Trophoblast cell (in vitro differentiated cells and primary cell): ENCODE data around the gene FRMD4A.

ENCODE experiments used
- DNase-seq, 2 donors: peaks; one replicate each; pipeline ENCODE4 v3.0.0-alpha.2; 2016
- H2AFZ ChIP-seq: 2 replicates; pipeline ENCODE4 v1.6.1; 2013; ENCODE audit warnings: low read length, moderate library complexity, mild to moderate bottlenecking; ENCODE audit not compliant: insufficient read depth, poor library complexity
- H2AK5ac ChIP-seq: 2 replicates; pipeline ENCODE4 v1.6.1; 2013; ENCODE audit warnings: mild to moderate bottlenecking, low read length
- H2BK120ac ChIP-seq: 2 replicates; pipeline ENCODE4 v1.6.1; 2013; ENCODE audit warnings: low read length, mild to moderate bottlenecking, moderate library complexity; ENCODE audit not compliant: insufficient read depth, poor library complexity
- H2BK12ac ChIP-seq: 2 replicates; pipeline ENCODE4 v1.6.1; 2013; ENCODE audit warnings: mild to moderate bottlenecking, low read length, moderate library complexity
- H2BK5ac ChIP-seq: 2 replicates; pipeline ENCODE4 v1.6.1; 2013; ENCODE audit warnings: low read length, low read depth, moderate library complexity, mild to moderate bottlenecking; ENCODE audit not compliant: poor library complexity
- H3K14ac ChIP-seq: 2 replicates; pipeline ENCODE4 v1.6.1; 2013; ENCODE audit warnings: mild to moderate bottlenecking, low read length
- H3K18ac ChIP-seq: 2 replicates; pipeline ENCODE4 v1.6.1; 2013; ENCODE audit warnings: mild to moderate bottlenecking, low read length
- H3K23ac ChIP-seq: 2 replicates; pipeline ENCODE4 v1.6.1; 2013; ENCODE audit warnings: low read length
- H3K27ac ChIP-seq: 2 replicates; pipeline ENCODE4 v1.5.1; 2013; ENCODE audit warnings: low read depth, mild to moderate bottlenecking, inconsistent platforms, low read length, moderate library complexity
- H3K27me3 ChIP-seq: 2 replicates; pipeline ENCODE4 v1.6.1; 2013; ENCODE audit warnings: inconsistent platforms, mild to moderate bottlenecking, low read length, moderate library complexity; ENCODE audit not compliant: insufficient read depth
- H3K36me3 ChIP-seq, 2 experiments: 1 replicate in 1 of 2; 2 replicates in 1 of 2; pipeline ENCODE4 v1.6.1; 2013; ENCODE audit warnings: low read length in 2 of 2, mild to moderate bottlenecking in 2 of 2, moderate library complexity in 1 of 2; ENCODE audit not compliant: insufficient read depth in 2 of 2, control insufficient read depth in 1 of 2
- H3K4ac ChIP-seq: 2 replicates; pipeline ENCODE4 v1.6.1; 2013; ENCODE audit warnings: low read depth, mild to moderate bottlenecking, low read length, moderate library complexity
- H3K4me1 ChIP-seq, 2 experiments: 1 replicate in 1 of 2; 2 replicates in 1 of 2; pipeline ENCODE4 v1.6.1; 2013; ENCODE audit warnings: low read length in 2 of 2, mild to moderate bottlenecking in 2 of 2, moderate library complexity in 1 of 2; ENCODE audit not compliant: insufficient read depth in 2 of 2, control insufficient read depth in 1 of 2
- H3K4me2 ChIP-seq: 2 replicates; pipeline ENCODE4 v1.6.1; 2013; ENCODE audit warnings: inconsistent platforms, mild to moderate bottlenecking, low read length, moderate library complexity
- H3K4me3 ChIP-seq: 2 replicates; pipeline ENCODE4 v1.5.1; 2013; ENCODE audit warnings: mild to moderate bottlenecking, low read depth, low read length, inconsistent platforms
- H3K79me1 ChIP-seq: one replicate; pipeline ENCODE4 v1.6.1; 2013; ENCODE audit warnings: low read length
- H3K79me2 ChIP-seq: 2 replicates; pipeline ENCODE4 v1.6.1; 2013; ENCODE audit warnings: low read length, mild to moderate bottlenecking; ENCODE audit not compliant: control insufficient read depth, insufficient read depth, poor library complexity
- H3K9ac ChIP-seq: 2 replicates; pipeline ENCODE4 v1.6.1; 2013; ENCODE audit warnings: mild to moderate bottlenecking, low read length
- H3K9me3 ChIP-seq: 2 replicates; pipeline ENCODE4 v1.6.1; 2013; ENCODE audit warnings: low read depth, mild to moderate bottlenecking, control low read depth, inconsistent platforms, low read length; ENCODE audit not compliant: insufficient read depth
- H4K12ac ChIP-seq: 2 replicates; pipeline ENCODE4 v1.6.1; 2013; ENCODE audit warnings: low read depth, mild to moderate bottlenecking, low read length, moderate library complexity
- H4K8ac ChIP-seq: 2 replicates; pipeline ENCODE4 v1.6.1; 2013; ENCODE audit warnings: low read depth, mild to moderate bottlenecking, low read length, moderate library complexity
- H4K91ac ChIP-seq: one replicate; pipeline ENCODE4 v1.6.1; 2013; ENCODE audit warnings: low read depth, mild to moderate bottlenecking, low read length, moderate library complexity
- WGBS: extraction: QIAGEN DNeasy Blood & Tissue Kit; methylation state at CpG from one replicate; pipeline ENCODE4 v1.1.7; 2013; ENCODE audit warnings: missing lambda C conversion rate; ENCODE audit not compliant: insufficient read length, insufficient coverage; ENCODE audit errors: extremely low coverage; 5-methylcytosine and 5-hydroxymethylcytosine counted together

Gene FRMD4A

GRCh38 chr10:13907570-13907969 is 423.2 kb downstream of the FRMD4A start:
- H3K9me3 ChIP-seq, result no peaks in the 10 kb centered on the region
- no peak overlapping the region for H4K12ac ChIP-seq
- no peak overlapping the region for H4K91ac ChIP-seq
- no peaks in the 10 kb centered on the region for H3K36me3 ChIP-seq
- no peak overlapping the region for H3K4me2 ChIP-seq
- no peaks in the 10 kb centered on the region for H3K27me3 ChIP-seq
- H3K9ac ChIP-seq, result no peak overlapping the region
- no peak overlapping the region for H2BK5ac ChIP-seq
- WGBS, result no CpG with 5 or more reads among the region's 6 CpGs
- H3K14ac ChIP-seq, result no peak overlapping the region
- H4K8ac ChIP-seq, result no peak overlapping the region
- no peak overlapping the region for H3K23ac ChIP-seq
- no peak overlapping the region for H2BK120ac ChIP-seq
- no peak overlapping the region for H3K18ac ChIP-seq
- H2AK5ac ChIP-seq, result no peak overlapping the region
- peaks cover 2 to 6% of the 10 kb centered on the region in 2 experiments for H3K4me1 ChIP-seq
- H3K4me3 ChIP-seq, result no peak overlapping the region
- H3K79me2 ChIP-seq, result no peaks in the 10 kb centered on the region
- no peak overlapping the region for H3K27ac ChIP-seq
- H2BK12ac ChIP-seq, result no peak overlapping the region
- peaks cover 4% of the 10 kb centered on the region for H3K79me1 ChIP-seq
- H3K4ac ChIP-seq, result no peak overlapping the region
- H2AFZ ChIP-seq, result no peak overlapping the region
- DNase-seq, result no peak

DNA sequence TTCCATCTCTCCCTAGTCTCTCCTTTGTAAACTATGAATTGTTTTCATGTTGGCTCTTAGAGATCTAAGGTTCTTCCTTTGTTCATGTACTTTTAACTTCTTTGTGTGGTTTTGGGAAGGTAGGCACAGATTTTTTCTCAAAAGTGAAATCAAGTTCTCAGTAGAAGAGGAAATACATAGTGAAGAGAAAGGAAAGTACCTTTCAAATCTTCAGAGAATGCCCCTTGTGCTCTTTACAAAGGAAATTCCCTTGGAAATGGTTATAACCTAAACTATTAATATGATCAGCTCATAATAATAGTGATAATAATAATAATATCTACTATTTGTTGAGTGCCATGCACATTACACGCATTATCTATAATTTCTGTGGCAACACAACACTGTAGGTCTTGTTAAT is 425.4 kb downstream of the FRMD4A start:
- no peak overlapping the region for H3K27ac ChIP-seq
- H3K36me3 ChIP-seq, result no peaks in the 10 kb centered on the region
- no CpG with 5 or more reads among the region's 1 CpG for WGBS
- H3K18ac ChIP-seq, result no peak overlapping the region
- no peak overlapping the region for H3K4me3 ChIP-seq
- H2AFZ ChIP-seq, result no peak overlapping the region
- H3K27me3 ChIP-seq, result no peaks in the 10 kb centered on the region
- H4K91ac ChIP-seq, result no peak overlapping the region
- H3K4me1 ChIP-seq, result peaks cover 2 to 6% of the 10 kb centered on the region in 2 experiments
- H3K79me2 ChIP-seq, result no peaks in the 10 kb centered on the region
- no peak overlapping the region for H2BK12ac ChIP-seq
- peaks cover 4% of the 10 kb centered on the region for H3K79me1 ChIP-seq
- no peak for DNase-seq
- no peak overlapping the region for H4K12ac ChIP-seq
- no peak overlapping the region for H3K14ac ChIP-seq
- H3K4me2 ChIP-seq, result no peak overlapping the region
- H3K9ac ChIP-seq, result no peak overlapping the region
- H2AK5ac ChIP-seq, result no peak overlapping the region
- no peaks in the 10 kb centered on the region for H3K9me3 ChIP-seq
- no peak overlapping the region for H3K4ac ChIP-seq
- H4K8ac ChIP-seq, result no peak overlapping the region
- H3K23ac ChIP-seq, result no peak overlapping the region
- no peak overlapping the region for H2BK120ac ChIP-seq
- no peak overlapping the region for H2BK5ac ChIP-seq

DNA sequence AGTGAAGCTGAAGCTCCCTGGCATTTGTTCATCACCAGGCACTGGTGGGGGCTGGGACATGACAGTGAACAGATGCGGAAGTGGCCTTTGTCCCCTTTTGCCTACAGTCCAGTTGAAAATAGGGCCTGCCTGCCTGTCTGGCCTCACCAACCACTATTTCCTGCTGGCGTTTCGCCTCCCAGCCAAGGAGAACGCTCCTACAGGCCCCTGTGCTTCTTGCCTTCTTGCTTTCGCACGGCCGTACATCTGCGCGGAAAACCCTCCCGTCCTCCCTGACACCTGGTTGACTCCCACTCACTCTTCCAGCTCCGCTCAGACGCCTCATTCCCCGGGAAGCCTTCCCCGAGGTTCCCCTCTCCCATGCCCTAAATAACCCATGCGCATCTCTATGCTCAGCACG is 426.7 kb downstream of the FRMD4A start:
- Histone ChIP-seq H3K18ac (no peak overlapping the region), H3K4ac (no peak overlapping the region), H4K91ac (peak overlapping the region; percentile 2), H3K9me3 (no peaks in the 10 kb centered on the region), H4K12ac (no peak overlapping the region), H3K27ac (peak overlapping the region; percentile 10), H3K23ac (no peak overlapping the region), H3K79me2 (no peaks in the 10 kb centered on the region), H3K4me3 (no peak overlapping the region), H2BK5ac (peak overlapping the region; percentile 1), H4K8ac (peak overlapping the region; percentile 1), H3K36me3 (no peaks in the 10 kb centered on the region), H3K4me2 (peak overlapping the region; percentile 39), H3K4me1 (peaks cover 2 to 6% of the 10 kb centered on the region in 2 experiments), H3K14ac (no peak overlapping the region), H3K9ac (no peak overlapping the region), H3K79me1 (peaks cover 4% of the 10 kb centered on the region), H2BK120ac (no peak overlapping the region), H2BK12ac (no peak overlapping the region), H2AK5ac (no peak overlapping the region), H2AFZ (no peak overlapping the region), H3K27me3 (no peaks in the 10 kb centered on the region)
- WGBS, result no CpG with 5 or more reads among the region's 16 CpGs
- DNase-seq, result peak in 1 of 2 donors; percentile 50

GRCh38 chr10:13902868-13903587 is 427.7 kb downstream of the FRMD4A start:
- Histone ChIP-seq H2AK5ac (no peak overlapping the region), H3K79me1 (peaks cover 4% of the 10 kb centered on the region), H3K9ac (no peak overlapping the region), H2BK5ac (peak overlapping the region; percentile 22), H2BK12ac (no peak overlapping the region), H3K14ac (no peak overlapping the region), H2AFZ (no peak overlapping the region), H3K79me2 (no peaks in the 10 kb centered on the region), H3K23ac (no peak overlapping the region), H3K36me3 (no peaks in the 10 kb centered on the region), H3K4me2 (no peak overlapping the region), H3K27ac (no peak overlapping the region), H3K9me3 (no peaks in the 10 kb centered on the region), H4K91ac (no peak overlapping the region), H3K4me1 (peaks cover 2 to 6% of the 10 kb centered on the region in 2 experiments), H3K18ac (no peak overlapping the region), H4K12ac (no peak overlapping the region), H3K4ac (no peak overlapping the region), H4K8ac (no peak overlapping the region), H3K4me3 (no peak overlapping the region), H3K27me3 (no peaks in the 10 kb centered on the region), H2BK120ac (no peak overlapping the region)
- WGBS, result no CpG with 5 or more reads among the region's 6 CpGs
- peak; percentile 86 to 95 for DNase-seq
